Activated naive CD8-positive, alpha-beta T cell treated with anti-CD3 and anti-CD28 coated beads, Interleukin-2, amount 50 U/mL, for 24 hours (primary cell): ENCODE results near the gene RIMKLB.
"Not testable (repeated sequence)": the region's sequence is repeated elsewhere in the genome, so short reads cannot be mapped to it uniquely, and the experiment has no call there.

Source experiments
- ATAC-seq: fragments of 150-1000 bp; cut with Tn5 transposase; one replicate; pipeline ENCODE4 v1.10.0; 2021
- DNase-seq: peaks from one replicate; pipeline ENCODE4 v3.0.0; 2021
- H3K27ac Mint-ChIP-seq: one replicate; pipeline ENCODE4 v1.8.0; 2021; ENCODE audit warnings: mild to moderate bottlenecking, mixed read lengths
- H3K27me3 Mint-ChIP-seq: one replicate; pipeline ENCODE4 v1.8.0; 2021; ENCODE audit warnings: mixed read lengths
- H3K36me3 Mint-ChIP-seq: one replicate; pipeline ENCODE4 v1.8.0; 2021; ENCODE audit warnings: low read depth, mixed read lengths
- H3K4me1 Mint-ChIP-seq: one replicate; pipeline ENCODE4 v1.8.0; 2021; ENCODE audit warnings: mixed read lengths
- H3K4me3 Mint-ChIP-seq: one replicate; pipeline ENCODE4 v1.8.0; 2021; ENCODE audit warnings: mild to moderate bottlenecking, moderate library complexity, mixed read lengths
- H3K9me3 Mint-ChIP-seq: one replicate; pipeline ENCODE4 v1.8.0; 2021; ENCODE audit warnings: mixed read lengths

The RIMKLB gene

GRCh38 chr12:8701046-8701660 is 3.4 kb downstream of the RIMKLB start:
- ATAC-seq (no peak), DNase-seq (no peak)
- H3K4me3 Mint-ChIP-seq, result no peak overlapping the region
- H3K4me1 Mint-ChIP-seq, result peaks cover 19% of the 10 kb centered on the region
- H3K9me3 Mint-ChIP-seq, result no peaks in the 10 kb centered on the region
- H3K27ac Mint-ChIP-seq, result no peak overlapping the region
- peaks cover 13% of the 10 kb centered on the region for H3K27me3 Mint-ChIP-seq
- peaks cover 3% of the 10 kb centered on the region for H3K36me3 Mint-ChIP-seq

- no peaks in the 10 kb centered on the region for H3K9me3 Mint-ChIP-seq
- H3K4me3 Mint-ChIP-seq, result no peak overlapping the region
- peaks cover 14% of the 10 kb centered on the region for H3K4me1 Mint-ChIP-seq
- H3K36me3 Mint-ChIP-seq, result peaks cover 3% of the 10 kb centered on the region
- H3K27me3 Mint-ChIP-seq, result peaks cover 6% of the 10 kb centered on the region
- no peak for DNase-seq
- H3K27ac Mint-ChIP-seq, result no peak overlapping the region
- no peak for ATAC-seq
Measured at GRCh38 chr12:8702159-8702558, 4.4 kb downstream of the RIMKLB start.

GRCh38 chr12:8709124-8709830 is 11.5 kb downstream of the RIMKLB start:
- Mint-ChIP-seq H3K36me3 (no peaks in the 10 kb centered on the region), H3K27me3 (no peaks in the 10 kb centered on the region), H3K4me3 (no peak overlapping the region), H3K4me1 (peaks cover 8% of the 10 kb centered on the region), H3K9me3 (no peaks in the 10 kb centered on the region), H3K27ac (no peak overlapping the region)
- DNase-seq (no peak), ATAC-seq (no peak)

- H3K4me3 Mint-ChIP-seq, result no peak overlapping the region
- ATAC-seq (no peak), DNase-seq (no peak)
- no peaks in the 10 kb centered on the region for H3K9me3 Mint-ChIP-seq
- peaks cover 5% of the 10 kb centered on the region for H3K36me3 Mint-ChIP-seq
- peaks cover 8% of the 10 kb centered on the region for H3K4me1 Mint-ChIP-seq
- no peak overlapping the region for H3K27ac Mint-ChIP-seq
- no peaks in the 10 kb centered on the region for H3K27me3 Mint-ChIP-seq
Measured at GRCh38 chr12:8712572-8712971, 14.8 kb downstream of the RIMKLB start.

GRCh38 chr12:8722286-8722800 is 24.6 kb downstream of the RIMKLB start:
- Mint-ChIP-seq H3K36me3 (no peaks in the 10 kb centered on the region), H3K27ac (no peak overlapping the region)
- no peak for ATAC-seq

GRCh38 chr12:8734873-8735381 is 37.1 kb downstream of the RIMKLB start:
- DNase-seq (no peak), ATAC-seq (no peak)
- no peak overlapping the region for H3K4me3 Mint-ChIP-seq
- no peak overlapping the region for H3K27ac Mint-ChIP-seq
- no peaks in the 10 kb centered on the region for H3K27me3 Mint-ChIP-seq
- H3K4me1 Mint-ChIP-seq, result no peaks in the 10 kb centered on the region
- H3K9me3 Mint-ChIP-seq, result no peaks in the 10 kb centered on the region
- peaks cover 2% of the 10 kb centered on the region for H3K36me3 Mint-ChIP-seq

More at GRCh38 chr12:8722286-8722800, 24.6 kb downstream of the RIMKLB start:
- Mint-ChIP-seq H3K4me1 (no peaks in the 10 kb centered on the region), H3K4me3 (no peak overlapping the region), H3K9me3 (no peaks in the 10 kb centered on the region), H3K27me3 (no peaks in the 10 kb centered on the region)
- no peak for DNase-seq

GRCh38 chr12:8742501-8742900 is 44.7 kb downstream of the RIMKLB start:
- Mint-ChIP-seq H3K4me3 (no peak overlapping the region), H3K27ac (no peak overlapping the region), H3K4me1 (peaks cover 2% of the 10 kb centered on the region), H3K9me3 (no peaks in the 10 kb centered on the region), H3K27me3 (no peaks in the 10 kb centered on the region), H3K36me3 (peaks cover 7% of the 10 kb centered on the region)
- DNase-seq (no peak), ATAC-seq (no peak)

- not testable (repeated sequence) for H3K27me3 Mint-ChIP-seq, ATAC-seq, H3K4me1 Mint-ChIP-seq, H3K9me3 Mint-ChIP-seq, DNase-seq, H3K4me3 Mint-ChIP-seq, H3K27ac Mint-ChIP-seq, H3K36me3 Mint-ChIP-seq
Measured at GRCh38 chr12:8743121-8743520, 45.3 kb downstream of the RIMKLB start.

- not testable (repeated sequence) for H3K27ac Mint-ChIP-seq, H3K4me1 Mint-ChIP-seq, H3K4me3 Mint-ChIP-seq, H3K36me3 Mint-ChIP-seq, H3K9me3 Mint-ChIP-seq, ATAC-seq, DNase-seq, H3K27me3 Mint-ChIP-seq
Measured at GRCh38 chr12:8745631-8746030, 47.8 kb downstream of the RIMKLB start.

- no peak overlapping the region for H3K4me3 Mint-ChIP-seq
- H3K27me3 Mint-ChIP-seq, result no peaks in the 10 kb centered on the region
- ATAC-seq (no peak), DNase-seq (no peak)
- H3K36me3 Mint-ChIP-seq, result peaks cover 2% of the 10 kb centered on the region
- H3K4me1 Mint-ChIP-seq, result no peaks in the 10 kb centered on the region
- H3K27ac Mint-ChIP-seq, result no peak overlapping the region
- no peaks in the 10 kb centered on the region for H3K9me3 Mint-ChIP-seq
Measured at GRCh38 chr12:8746046-8746445, 48.3 kb downstream of the RIMKLB start.

GRCh38 chr12:8760076-8760475 is 62.3 kb downstream of the RIMKLB start:
- H3K27me3 Mint-ChIP-seq, H3K4me1 Mint-ChIP-seq, H3K4me3 Mint-ChIP-seq, H3K27ac Mint-ChIP-seq, H3K9me3 Mint-ChIP-seq, ATAC-seq, DNase-seq: not testable (repeated sequence)
- peaks cover 19% of the 10 kb centered on the region for H3K36me3 Mint-ChIP-seq

GRCh38 chr12:8762701-8763100 is 64.9 kb downstream of the RIMKLB start:
- not testable (repeated sequence) for H3K27me3 Mint-ChIP-seq, H3K4me1 Mint-ChIP-seq, ATAC-seq, H3K27ac Mint-ChIP-seq, H3K4me3 Mint-ChIP-seq, H3K9me3 Mint-ChIP-seq, DNase-seq
- peaks cover 15% of the 10 kb centered on the region for H3K36me3 Mint-ChIP-seq

- H3K9me3 Mint-ChIP-seq, H3K27me3 Mint-ChIP-seq, H3K27ac Mint-ChIP-seq, H3K36me3 Mint-ChIP-seq, ATAC-seq, H3K4me1 Mint-ChIP-seq, DNase-seq, H3K4me3 Mint-ChIP-seq: not testable (repeated sequence)
Measured at GRCh38 chr12:8766121-8766520, 68.3 kb downstream of the RIMKLB start.

GRCh38 chr12:8770499-8770898 is 72.7 kb downstream of the RIMKLB start:
- H3K36me3 Mint-ChIP-seq, result peaks cover 2% of the 10 kb centered on the region

GRCh38 chr12:8771072-8771471 is 73.3 kb downstream of the RIMKLB start:
- no peaks in the 10 kb centered on the region for H3K4me1 Mint-ChIP-seq
- no peaks in the 10 kb centered on the region for H3K27me3 Mint-ChIP-seq
- peaks cover 2% of the 10 kb centered on the region for H3K36me3 Mint-ChIP-seq
- DNase-seq (no peak), ATAC-seq (no peak)
- H3K9me3 Mint-ChIP-seq, result no peaks in the 10 kb centered on the region
- no peak overlapping the region for H3K27ac Mint-ChIP-seq
- H3K4me3 Mint-ChIP-seq, result no peak overlapping the region

More at GRCh38 chr12:8770499-8770898, 72.7 kb downstream of the RIMKLB start:
- no peak overlapping the region for H3K4me3 Mint-ChIP-seq
- no peak overlapping the region for H3K27ac Mint-ChIP-seq
- H3K4me1 Mint-ChIP-seq, result no peaks in the 10 kb centered on the region
- H3K9me3 Mint-ChIP-seq, result no peaks in the 10 kb centered on the region
- no peak for ATAC-seq
- no peaks in the 10 kb centered on the region for H3K27me3 Mint-ChIP-seq
- DNase-seq, result no peak
